ENCODE data around the gene EMD. TPM values are rescaled to one million over a fixed set of nuclear protein-coding genes. Genes with fewer than 3 reads are reported as not detected.

EMD gene
- total and polyA plus RNA-seq, 10 of the 15 experiments (the other 5 are each of a cell fraction or from before 2014, with no cell fraction given) = 0.76 to 100 (median 43.2) TPM

GRCh38 chrX:154430479-154430878 lies 51.4 kb downstream of the EMD start:
- H3K27me3 ChIP-seq (replicated peaks in 1 of 2; ENCODE audit: control insufficient read depth in 2 of 2, insufficient read depth in 2 of 2, low read length in 1 of 2) = no peaks in the 10 kb centered on the region
- no peak overlapping the region for H3K4me3 ChIP-seq
- no peaks in the 10 kb centered on the region; the same call in 2 of the 3 replicates for H3K9me3 ChIP-seq (replicated peaks; ENCODE audit: control insufficient read depth, insufficient read depth, low read length)
- H2AFZ ChIP-seq (ENCODE audit: control insufficient read depth, low read depth, low read length) = no peak overlapping the region
- ATAC-seq = no peak
- H4K20me1 ChIP-seq (ENCODE audit: control insufficient read depth, insufficient read depth) = no peaks in the 10 kb centered on the region
- TF ChIP-seq ZNF207 (IDR thresholded peaks at IDR 0.05; ENCODE audit: borderline replicate concordance) = no peak
- RAD21 ChIA-PET (ENCODE audit: unreplicated experiment) = no interaction called here
- peaks cover 0 to 2% of the 10 kb centered on the region in 2 experiments; a peak in 1 of 4 replicates for H3K36me3 ChIP-seq (ENCODE audit: control insufficient read depth in 2 of 2, insufficient read depth in 2 of 2, low read length in 1 of 2)
- in situ Hi-C loops (cut with MboI) (no loop called here), intact Hi-C loops (cut with micrococcal nuclease; ENCODE audit: unreplicated experiment) (no loop called here)
- no peak for DNase-seq (ENCODE audit: low read depth, low spot score)
- 73% methylated on average over 6 of the region's 6 CpGs for WGBS (ENCODE audit: insufficient coverage, insufficient replicate concordance, low lambda C conversion rate, missing lambda C conversion rate)
- H3K4me1 ChIP-seq (ENCODE audit: control insufficient read depth, insufficient read depth, low read length) = no peaks in the 10 kb centered on the region
- POLR2A ChIA-PET = interaction anchor here (1.0 to 4.1 kb wide), 3 partner anchors 19 to 97 kb away, joined by 3 to 32 read pairs (median 5); partner anchors contain the start of gene TAFAZZIN
- BruUV-seq (replicated peaks) = no TSS peak
- H3K27ac ChIP-seq (ENCODE audit: control insufficient read depth, insufficient read depth) = no peak overlapping the region
- CTCF ChIA-PET = no interaction called here
- H3K79me2 ChIP-seq (ENCODE audit: control insufficient read depth, insufficient read depth, low read length) = peaks cover 12% of the 10 kb centered on the region
- H3K4me2 ChIP-seq (ENCODE audit: control insufficient read depth, insufficient read depth) = no peak overlapping the region
- H3K9ac ChIP-seq (ENCODE audit: control insufficient read depth, insufficient read depth, low read length) = no peak overlapping the region
- SMC1A ChIA-PET (ENCODE audit: uncharacterized antibody, unreplicated experiment) = no interaction called here
- FAIRE-seq = no peak

- DNase-seq (ENCODE audit: low read depth, low spot score) (no peak), ATAC-seq (no peak), FAIRE-seq (no peak)
- no peak overlapping the region for H3K27ac ChIP-seq (ENCODE audit: control insufficient read depth, insufficient read depth)
- POLR2A ChIA-PET = no interaction called here
- no peaks in the 10 kb centered on the region for H3K27me3 ChIP-seq (replicated peaks in 1 of 2; ENCODE audit: control insufficient read depth in 2 of 2, insufficient read depth in 2 of 2, low read length in 1 of 2)
- no peak overlapping the region for H3K4me2 ChIP-seq (ENCODE audit: control insufficient read depth, insufficient read depth)
- 57% methylated on average over 7 of the region's 7 CpGs for WGBS (ENCODE audit: insufficient coverage, insufficient replicate concordance, low lambda C conversion rate, missing lambda C conversion rate)
- H4K20me1 ChIP-seq (ENCODE audit: control insufficient read depth, insufficient read depth) = no peaks in the 10 kb centered on the region
- no peaks in the 10 kb centered on the region for H3K4me1 ChIP-seq (ENCODE audit: control insufficient read depth, insufficient read depth, low read length)
- CTCF ChIA-PET = no interaction called here
- SMC1A ChIA-PET (ENCODE audit: uncharacterized antibody, unreplicated experiment) = no interaction called here
- no TSS peak for BruUV-seq (replicated peaks)
- peaks cover 0 to 2% of the 10 kb centered on the region in 2 experiments; a peak in 1 of 4 replicates for H3K36me3 ChIP-seq (ENCODE audit: control insufficient read depth in 2 of 2, insufficient read depth in 2 of 2, low read length in 1 of 2)
- intact Hi-C loops (cut with micrococcal nuclease; ENCODE audit: unreplicated experiment) = no loop called here
- H3K4me3 ChIP-seq = no peak overlapping the region
- H3K79me2 ChIP-seq (ENCODE audit: control insufficient read depth, insufficient read depth, low read length) = peaks cover 12% of the 10 kb centered on the region
- TF ChIP-seq ZZZ3 (IDR thresholded peaks at IDR 0.05; ENCODE audit: control insufficient read depth, insufficient read length, low read depth) (no peak), POLR2AphosphoS5 (IDR thresholded peaks at IDR 0.05; ENCODE audit: low read length) (no peak), NR2C2 (IDR thresholded peaks at IDR 0.05; ENCODE audit: borderline replicate concordance, control insufficient read depth, insufficient read length, low read depth) (no peak), RCOR1 (conservative IDR thresholded peaks at IDR 0.05; ENCODE audit: low read depth, low read length) (no peak), USF1 (IDR thresholded peaks at IDR 0.05; ENCODE audit: borderline replicate concordance, extremely low read length, insufficient read depth, low read depth, low read length) (no peak)
- no peaks in the 10 kb centered on the region; the same call in 2 of the 3 replicates for H3K9me3 ChIP-seq (replicated peaks; ENCODE audit: control insufficient read depth, insufficient read depth, low read length)
- RAD21 ChIA-PET (ENCODE audit: unreplicated experiment) = no interaction called here
- no peak overlapping the region for H3K9ac ChIP-seq (ENCODE audit: control insufficient read depth, insufficient read depth, low read length)
- in situ Hi-C loops (cut with MboI) = no loop called here
- H2AFZ ChIP-seq (ENCODE audit: control insufficient read depth, low read depth, low read length) = no peak overlapping the region
Measured at GRCh38 chrX:154430916-154431315, 51.8 kb downstream of the EMD start.

Small RNAs within 50 kb of the gene (small RNA-seq; reads per million reads assigned to genes)
- not detected for gene SNORA70

Other genes with a start within 250 kb of the EMD start
Only the 7 nearest of the 22 such genes appear.
- 379 and 459 TPM in 2 replicates for gene FLNA, start 4.7 kb upstream of the EMD start, total RNA-seq (2014; rRNA removed)
- gene FLNA, start 4.7 kb upstream of the EMD start, total RNA-seq (2014; rRNA removed; fragmentation: Illumina TruSeq; extraction: Trizol) = 128 and 137 TPM in 2 replicates
- gene FLNA, start 4.7 kb upstream of the EMD start, total RNA-seq (2021) = 617 and 643 TPM in 2 replicates
- 22.1 and 56.9 TPM in 2 replicates for gene FLNA, start 4.7 kb upstream of the EMD start, polyA plus RNA-seq (2011; rRNA removed)
- gene FLNA, start 4.7 kb upstream of the EMD start, polyA plus RNA-seq (2014; fragmentation: Illumina TruSeq; extraction: Trizol) = 52.0 and 174 TPM in 2 replicates
- gene FLNA, start 4.7 kb upstream of the EMD start, polyA plus RNA-seq (2014; fragmentation: Nextera tagmentation; extraction: Ambion mirVana) = 10 to 100 TPM in 1 of 2 experiments, 1 to 10 TPM in 1; 5.1 to 30.6 TPM
- gene FLNA, start 4.7 kb upstream of the EMD start, polyA plus RNA-seq (2014; rRNA removed) = 168 and 269 TPM in 2 replicates
- 100 to 1,000 TPM; 344 to 347 TPM for gene FLNA, start 4.7 kb upstream of the EMD start, polyA plus RNA-seq (2016; fragmentation: Nextera tagmentation; extraction: Ambion mirVana)
- 4,925 and 4,997 TPM in 2 replicates for gene RPL10, start 19.1 kb downstream of the EMD start, total RNA-seq (2014; rRNA removed)
- 3,759 and 3,772 TPM in 2 replicates for gene RPL10, start 19.1 kb downstream of the EMD start, total RNA-seq (2014; rRNA removed; fragmentation: Illumina TruSeq; extraction: Trizol)
- 4,064 and 4,152 TPM in 2 replicates for gene RPL10, start 19.1 kb downstream of the EMD start, total RNA-seq (2021)
- gene RPL10, start 19.1 kb downstream of the EMD start, polyA plus RNA-seq (2011; rRNA removed) = 2,618 and 3,504 TPM in 2 replicates
- 6,343 and 6,987 TPM in 2 replicates for gene RPL10, start 19.1 kb downstream of the EMD start, polyA plus RNA-seq (2014; fragmentation: Illumina TruSeq; extraction: Trizol)
- 1,000 to 10,000 TPM; 5,383 to 7,222 TPM for gene RPL10, start 19.1 kb downstream of the EMD start, polyA plus RNA-seq (2014; fragmentation: Nextera tagmentation; extraction: Ambion mirVana)
- 6,238 and 6,871 TPM in 2 replicates for gene RPL10, start 19.1 kb downstream of the EMD start, polyA plus RNA-seq (2014; rRNA removed)
- gene RPL10, start 19.1 kb downstream of the EMD start, polyA plus RNA-seq (2016; fragmentation: Nextera tagmentation; extraction: Ambion mirVana) = 1,000 to 10,000 TPM; 1,938 to 2,032 TPM
- gene DNASE1L1, start 30.0 kb downstream of the EMD start, total RNA-seq (2014; rRNA removed) = 19.3 and 19.7 TPM in 2 replicates
- gene DNASE1L1, start 30.0 kb downstream of the EMD start, total RNA-seq (2014; rRNA removed; fragmentation: Illumina TruSeq; extraction: Trizol) = 6.4 and 7.3 TPM in 2 replicates
- gene DNASE1L1, start 30.0 kb downstream of the EMD start, total RNA-seq (2021) = 13.5 and 14.6 TPM in 2 replicates
- 3.1 and 4.4 TPM in 2 replicates for gene DNASE1L1, start 30.0 kb downstream of the EMD start, polyA plus RNA-seq (2011; rRNA removed)
- gene DNASE1L1, start 30.0 kb downstream of the EMD start, polyA plus RNA-seq (2014; fragmentation: Illumina TruSeq; extraction: Trizol) = 4.1 and 6.7 TPM in 2 replicates
- gene DNASE1L1, start 30.0 kb downstream of the EMD start, polyA plus RNA-seq (2014; fragmentation: Nextera tagmentation; extraction: Ambion mirVana) = under 1 TPM; 0.60 to 0.74 TPM
- 20.0 and 22.7 TPM in 2 replicates for gene DNASE1L1, start 30.0 kb downstream of the EMD start, polyA plus RNA-seq (2014; rRNA removed)
- 10 to 100 TPM in 1 of 2 experiments, 1 to 10 TPM in 1; 6.9 to 10.9 TPM for gene DNASE1L1, start 30.0 kb downstream of the EMD start, polyA plus RNA-seq (2016; fragmentation: Nextera tagmentation; extraction: Ambion mirVana)
- 25.3 and 31.3 TPM in 2 replicates for gene TAFAZZIN, start 32.2 kb downstream of the EMD start, total RNA-seq (2014; rRNA removed)
- 14.2 and 15.3 TPM in 2 replicates for gene TAFAZZIN, start 32.2 kb downstream of the EMD start, total RNA-seq (2014; rRNA removed; fragmentation: Illumina TruSeq; extraction: Trizol)
- gene TAFAZZIN, start 32.2 kb downstream of the EMD start, total RNA-seq (2021) = 37.0 and 39.2 TPM in 2 replicates
- gene TAFAZZIN, start 32.2 kb downstream of the EMD start, polyA plus RNA-seq (2011; rRNA removed) = 15.7 and 20.0 TPM in 2 replicates
- gene TAFAZZIN, start 32.2 kb downstream of the EMD start, polyA plus RNA-seq (2014; fragmentation: Illumina TruSeq; extraction: Trizol) = 21.8 and 22.6 TPM in 2 replicates
- gene TAFAZZIN, start 32.2 kb downstream of the EMD start, polyA plus RNA-seq (2014; fragmentation: Nextera tagmentation; extraction: Ambion mirVana) = 1 to 10 TPM in 1 of 2 experiments, under 1 TPM in 1; 0.71 to 1.4 TPM
- gene TAFAZZIN, start 32.2 kb downstream of the EMD start, polyA plus RNA-seq (2014; rRNA removed) = 43.1 and 50.4 TPM in 2 replicates
- gene TAFAZZIN, start 32.2 kb downstream of the EMD start, polyA plus RNA-seq (2016; fragmentation: Nextera tagmentation; extraction: Ambion mirVana) = 10 to 100 TPM; 25.0 to 31.6 TPM
- 23.0 and 25.0 TPM in 2 replicates for gene ATP6AP1, start 49.4 kb downstream of the EMD start, total RNA-seq (2014; rRNA removed)
- 15.3 and 15.8 TPM in 2 replicates for gene ATP6AP1, start 49.4 kb downstream of the EMD start, total RNA-seq (2014; rRNA removed; fragmentation: Illumina TruSeq; extraction: Trizol)
- 31.2 and 35.7 TPM in 2 replicates for gene ATP6AP1, start 49.4 kb downstream of the EMD start, total RNA-seq (2021)
- gene ATP6AP1, start 49.4 kb downstream of the EMD start, polyA plus RNA-seq (2011; rRNA removed) = 20.2 and 39.8 TPM in 2 replicates
- gene ATP6AP1, start 49.4 kb downstream of the EMD start, polyA plus RNA-seq (2014; fragmentation: Illumina TruSeq; extraction: Trizol) = 19.5 and 32.8 TPM in 2 replicates
- 1 to 10 TPM; 4.5 to 7.8 TPM for gene ATP6AP1, start 49.4 kb downstream of the EMD start, polyA plus RNA-seq (2014; fragmentation: Nextera tagmentation; extraction: Ambion mirVana)
- 44.2 and 45.5 TPM in 2 replicates for gene ATP6AP1, start 49.4 kb downstream of the EMD start, polyA plus RNA-seq (2014; rRNA removed)
- gene ATP6AP1, start 49.4 kb downstream of the EMD start, polyA plus RNA-seq (2016; fragmentation: Nextera tagmentation; extraction: Ambion mirVana) = 10 to 100 TPM; 56.3 to 56.4 TPM
- gene GDI1, start 57.9 kb downstream of the EMD start, total RNA-seq (2014; rRNA removed) = 46.6 and 59.9 TPM in 2 replicates
- gene GDI1, start 57.9 kb downstream of the EMD start, total RNA-seq (2014; rRNA removed; fragmentation: Illumina TruSeq; extraction: Trizol) = 22.2 and 22.7 TPM in 2 replicates
- 57.9 and 61.3 TPM in 2 replicates for gene GDI1, start 57.9 kb downstream of the EMD start, total RNA-seq (2021)
- gene GDI1, start 57.9 kb downstream of the EMD start, polyA plus RNA-seq (2011; rRNA removed) = 48.1 and 102 TPM in 2 replicates
- 45.1 and 64.1 TPM in 2 replicates for gene GDI1, start 57.9 kb downstream of the EMD start, polyA plus RNA-seq (2014; fragmentation: Illumina TruSeq; extraction: Trizol)
- 1 to 10 TPM in 1 of 2 experiments, under 1 TPM in 1; 0.92 to 4.3 TPM for gene GDI1, start 57.9 kb downstream of the EMD start, polyA plus RNA-seq (2014; fragmentation: Nextera tagmentation; extraction: Ambion mirVana)
- gene GDI1, start 57.9 kb downstream of the EMD start, polyA plus RNA-seq (2014; rRNA removed) = 82.1 and 101 TPM in 2 replicates
- 10 to 100 TPM; 34.5 to 39.3 TPM for gene GDI1, start 57.9 kb downstream of the EMD start, polyA plus RNA-seq (2016; fragmentation: Nextera tagmentation; extraction: Ambion mirVana)
- 25.8 and 32.1 TPM in 2 replicates for gene FAM50A, start 64.8 kb downstream of the EMD start, total RNA-seq (2014; rRNA removed)
- 37.0 and 39.5 TPM in 2 replicates for gene FAM50A, start 64.8 kb downstream of the EMD start, total RNA-seq (2014; rRNA removed; fragmentation: Illumina TruSeq; extraction: Trizol)
- gene FAM50A, start 64.8 kb downstream of the EMD start, total RNA-seq (2021) = 44.3 and 46.7 TPM in 2 replicates
- 23.0 and 30.2 TPM in 2 replicates for gene FAM50A, start 64.8 kb downstream of the EMD start, polyA plus RNA-seq (2011; rRNA removed)
- gene FAM50A, start 64.8 kb downstream of the EMD start, polyA plus RNA-seq (2014; fragmentation: Illumina TruSeq; extraction: Trizol) = 32.9 and 43.9 TPM in 2 replicates
- gene FAM50A, start 64.8 kb downstream of the EMD start, polyA plus RNA-seq (2014; fragmentation: Nextera tagmentation; extraction: Ambion mirVana) = 1 to 10 TPM; 4.2 to 5.4 TPM
- 45.8 and 51.3 TPM in 2 replicates for gene FAM50A, start 64.8 kb downstream of the EMD start, polyA plus RNA-seq (2014; rRNA removed)
- 10 to 100 TPM; 20.4 to 40.9 TPM for gene FAM50A, start 64.8 kb downstream of the EMD start, polyA plus RNA-seq (2016; fragmentation: Nextera tagmentation; extraction: Ambion mirVana)